Limb (tissue), 2 donors: ENCODE measurements around the gene OR2M7.
"Not testable (repeated sequence)": the region's sequence is repeated elsewhere in the genome, so short reads cannot be mapped to it uniquely, and the experiment has no call there.

ENCODE experiments used
- DNase-seq, 2 donors: peaks; one replicate each; pipeline ENCODE4 v3.0.0-alpha.2; 2016; ENCODE audit errors: extremely low spot score in 2 of 2

OR2M7 gene

GRCh38 chr1:248324468-248324867, at the start of gene OR2M7:
OR2M7 (minus strand) TSS chr1:248324568; CDS start chr1:248324568, 0 bp downstream.
- DNase-seq, result no peak

GRCh38 chr1:248373761-248374160, 49.4 kb upstream of the OR2M7 start:
- DNase-seq, result no peak

GRCh38 chr1:248372394-248372793, 48.0 kb upstream of the OR2M7 start:
- DNase-seq, result no peak

GRCh38 chr1:248366609-248367008, 42.2 kb upstream of the OR2M7 start:
- DNase-seq, result no peak

- no peak for DNase-seq
These were observed 36.9 kb upstream of the OR2M7 start, which contains the start of gene OR2T4 for GRCh38 chr1:248361121-248361715. OR2T4 (plus strand) TSS chr1:248361665; CDS start chr1:248361665, 0 bp downstream.

- DNase-seq, result no peak
These were observed 35.0 kb upstream of the OR2M7 start for GRCh38 chr1:248359415-248359814.

GRCh38 chr1:248348475-248348874, 24.1 kb upstream of the OR2M7 start, which contains the start of gene OR14C36:
OR14C36 (plus strand) TSS chr1:248348775; CDS start chr1:248348775, 0 bp downstream.
- DNase-seq, result no peak

- no peak for DNase-seq
These were observed 19.1 kb upstream of the OR2M7 start for GRCh38 chr1:248343451-248343850.

- no peak for DNase-seq
These were observed 7.6 kb downstream of the OR2M7 start for GRCh38 chr1:248316796-248317195.

GRCh38 chr1:248306740-248307139, 17.6 kb downstream of the OR2M7 start:
- DNase-seq, result not testable (repeated sequence)

- DNase-seq, result no peak
These were observed 18.3 kb downstream of the OR2M7 start for GRCh38 chr1:248306103-248306502.

GRCh38 chr1:248305672-248306071, 18.7 kb downstream of the OR2M7 start:
- DNase-seq, result not testable (repeated sequence)

GRCh38 chr1:248303324-248303723, 21.0 kb downstream of the OR2M7 start, which contains the start of gene OR2T12:
OR2T12 (minus strand) TSS chr1:248303424; CDS start chr1:248295578, 7,846 bp downstream.
- DNase-seq, result no peak

GRCh38 chr1:248288391-248288790, 36.0 kb downstream of the OR2M7 start:
- no peak for DNase-seq

- DNase-seq, result no peak
These were observed 46.5 kb downstream of the OR2M7 start, which contains the start of gene OR2T33 for GRCh38 chr1:248277876-248278275. OR2T33 (minus strand) TSS chr1:248277976; CDS start chr1:248273814, 4,162 bp downstream.
